Posterior cingulate gyrus (tissue), 11 donors: ENCODE measurements around the gene ST6GAL2.

Experiments
- DNase-seq, 10 donors: peaks; one replicate each; pipeline versions ENCODE4 v3.0.0 to v3.0.0-alpha.2; 2020 to 2021; ENCODE audit warnings: mixed read lengths in 3 of 10
- intact Hi-C: fragments of 100-400 bp; cut with DNase I; formaldehyde crosslinking; loops from one replicate; pipeline ENCODE4 v1.15.1; 2023

Gene ST6GAL2

DNA sequence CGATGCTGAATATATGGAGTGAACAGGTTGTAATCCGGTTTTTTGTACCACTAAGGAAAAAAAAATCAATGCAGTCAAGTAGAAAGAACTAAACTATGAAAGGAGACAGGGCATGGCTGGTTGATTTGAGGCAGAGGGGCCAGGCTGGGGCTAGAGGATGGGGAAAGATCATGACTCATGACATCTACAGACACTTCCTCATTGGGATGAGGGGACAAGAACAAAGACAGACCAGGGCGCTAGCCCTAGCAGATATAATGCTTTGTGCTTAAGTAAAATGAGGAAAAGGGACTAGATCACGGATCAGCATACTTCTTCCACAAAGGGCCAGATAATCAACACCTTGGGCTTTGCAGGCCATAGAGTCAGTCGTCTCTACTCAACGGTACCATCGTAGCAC lies 55.8 kb downstream of the ST6GAL2 start:
- intact Hi-C loops = no loop called here
- no peak for DNase-seq

DNA sequence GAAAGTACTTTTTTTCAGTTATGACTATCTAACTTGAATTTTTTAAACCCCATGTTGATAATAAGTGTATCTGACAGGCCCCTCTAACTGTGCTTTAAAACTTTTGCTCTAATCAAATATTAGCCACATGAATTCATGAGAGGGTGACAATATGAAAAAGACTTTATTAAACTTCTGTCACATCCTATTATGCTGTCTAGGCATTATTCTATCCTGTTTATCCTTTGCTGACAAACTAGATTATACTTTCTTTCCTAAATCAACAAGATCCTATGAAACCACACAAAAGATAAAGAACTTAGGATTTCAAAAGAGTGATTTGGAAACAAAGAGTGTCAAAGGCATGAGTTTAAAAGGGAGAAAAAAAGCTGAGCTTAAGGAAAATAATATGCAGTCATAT lies 57.8 kb downstream of the ST6GAL2 start:
- intact Hi-C loops = no loop called here
- DNase-seq = no peak

DNA sequence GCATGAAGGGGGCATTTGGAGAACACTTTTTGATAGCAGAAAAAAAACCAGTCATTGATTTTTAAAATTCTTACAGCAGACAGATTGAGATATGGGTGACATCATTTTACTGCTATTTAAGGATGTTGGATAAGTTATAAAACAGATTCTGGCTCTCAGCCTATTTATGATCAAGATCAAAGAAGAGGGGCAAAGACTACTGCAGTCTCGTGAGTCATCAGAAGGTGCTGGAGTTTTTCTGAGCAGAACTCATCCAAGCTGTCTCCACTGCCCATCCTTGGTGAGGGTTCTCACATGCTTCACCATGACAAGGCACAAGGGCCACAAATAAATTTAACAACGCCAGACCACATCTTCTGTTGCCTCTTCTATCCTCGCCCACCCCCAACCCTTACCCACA lies 58.8 kb downstream of the ST6GAL2 start:
- intact Hi-C loops = no loop called here
- DNase-seq = no peak

DNA sequence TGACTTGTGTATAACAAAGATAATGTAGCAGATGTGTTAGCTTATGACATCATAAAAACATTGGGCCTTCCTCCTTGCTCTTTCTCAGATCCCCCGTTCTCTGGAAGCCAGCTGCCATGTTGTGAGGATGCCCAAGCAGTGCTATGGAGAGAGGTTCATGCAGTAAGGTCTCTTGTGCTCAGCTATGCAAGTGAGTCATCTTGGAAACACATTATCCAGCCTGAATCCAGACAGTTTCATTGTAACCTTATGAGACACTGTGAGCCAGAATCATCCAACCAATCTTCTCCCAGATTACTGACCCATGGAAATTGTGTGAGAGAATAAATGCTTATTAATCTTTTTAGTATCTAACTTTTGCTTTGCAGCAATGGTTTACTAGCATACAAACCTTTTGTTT lies 60.8 kb downstream of the ST6GAL2 start:
- intact Hi-C loops = no loop called here
- DNase-seq = no peak

DNA sequence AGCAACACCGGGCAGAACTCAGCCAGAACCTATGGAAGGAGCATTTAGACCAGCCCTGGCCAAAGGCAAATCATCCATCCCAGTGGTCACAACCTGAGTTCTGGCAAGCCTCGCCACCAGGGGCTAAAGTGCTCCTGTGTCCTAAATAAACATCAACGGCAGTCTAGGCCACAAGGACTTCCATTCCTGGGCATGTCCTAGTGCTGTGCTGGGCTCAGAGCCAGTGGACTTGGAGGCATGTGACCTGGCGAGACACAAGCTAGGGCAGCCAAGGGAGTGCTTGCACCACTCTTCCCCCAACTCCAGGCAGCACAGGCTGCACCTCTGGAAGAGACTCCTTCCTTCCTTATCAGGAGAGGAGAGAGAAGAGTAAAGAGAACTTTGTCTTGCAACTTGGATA lies 69.0 kb downstream of the ST6GAL2 start:
- intact Hi-C loops = no loop called here
- DNase-seq = peak in 4 of 10 donors; percentile 27 to 85 (median 56)

DNA sequence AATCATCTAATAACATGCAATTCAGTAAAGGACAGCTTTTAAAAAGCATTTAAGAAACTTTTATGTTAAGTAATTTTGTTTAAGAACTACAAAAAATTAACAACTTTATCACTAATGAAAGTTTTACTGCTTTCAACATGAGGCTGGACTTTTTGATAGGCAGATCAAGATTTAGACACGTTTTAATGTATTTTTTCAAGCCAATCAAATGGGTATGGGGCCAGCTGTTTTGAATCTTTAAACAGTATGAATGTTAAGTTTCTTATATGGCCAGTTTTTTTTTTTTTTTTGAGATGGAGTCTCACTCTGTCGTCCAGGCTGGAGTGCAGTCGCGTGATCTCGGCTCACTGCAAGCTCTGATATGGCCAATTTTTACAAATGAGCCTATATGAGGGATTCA lies 73.1 kb downstream of the ST6GAL2 start:
- DNase-seq = no peak
- intact Hi-C loops = no loop called here

DNA sequence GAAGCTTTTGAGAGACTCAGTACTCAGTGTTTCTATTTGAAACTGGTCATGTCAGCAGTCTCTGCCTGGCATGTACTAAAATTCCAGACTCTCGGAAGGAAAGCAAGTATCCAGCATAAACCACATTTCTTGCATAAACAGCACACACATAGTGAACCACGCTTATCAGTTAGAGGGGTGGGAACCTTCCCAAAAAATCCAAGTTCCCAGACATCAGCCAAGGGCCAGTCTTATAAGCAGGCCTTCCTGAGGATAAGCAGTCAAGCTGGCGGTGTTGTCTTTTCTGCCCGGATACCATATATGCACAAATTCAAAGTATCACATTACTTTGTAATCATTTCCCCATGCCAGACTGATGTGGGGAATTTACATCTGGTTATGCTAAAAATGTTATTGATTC lies 73.6 kb downstream of the ST6GAL2 start:
- intact Hi-C loops = no loop called here
- DNase-seq = no peak

DNA sequence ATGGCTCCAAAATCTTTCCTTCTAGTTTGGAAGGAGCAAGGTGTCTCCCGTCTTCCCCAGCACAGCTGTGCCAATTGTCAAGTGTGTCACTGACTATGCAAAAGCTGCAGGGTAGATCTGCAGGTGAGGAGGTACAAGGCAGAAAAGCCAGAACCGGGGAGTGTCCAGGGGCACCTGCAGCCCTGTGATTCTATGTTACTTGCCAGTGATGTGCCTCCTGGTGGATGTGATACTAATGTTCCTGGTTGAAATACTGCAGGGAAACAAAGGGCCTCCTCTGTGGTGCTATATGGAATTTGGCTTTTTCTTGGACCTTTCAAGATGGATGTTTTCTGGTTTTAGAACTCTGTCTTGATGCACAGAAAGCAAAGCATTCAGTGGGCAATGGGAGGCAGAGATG lies 80.3 kb downstream of the ST6GAL2 start:
- intact Hi-C loops = no loop called here

DNA sequence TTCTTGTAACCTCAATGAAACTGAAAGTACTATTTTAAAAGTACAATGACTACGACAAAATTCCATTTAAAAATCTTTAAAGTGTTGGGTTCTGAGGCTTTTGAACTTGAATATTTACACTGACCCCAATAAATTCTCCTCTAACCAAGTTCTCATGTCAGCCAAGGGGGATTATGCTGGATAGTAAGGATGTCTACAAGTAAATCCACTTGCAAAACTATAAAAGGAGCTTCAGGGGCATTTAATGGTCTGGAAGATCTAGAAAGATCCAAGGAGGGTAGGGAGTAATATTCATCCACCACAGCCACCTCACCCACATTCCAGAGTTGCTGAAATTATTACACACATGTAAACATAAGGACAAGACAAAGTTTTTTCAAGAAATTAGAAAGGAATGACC lies 81.8 kb downstream of the ST6GAL2 start:
- no peak for DNase-seq
- intact Hi-C loops = no loop called here

More for the DNA sequence above, 80.3 kb downstream of the ST6GAL2 start:
- DNase-seq = no peak

DNA sequence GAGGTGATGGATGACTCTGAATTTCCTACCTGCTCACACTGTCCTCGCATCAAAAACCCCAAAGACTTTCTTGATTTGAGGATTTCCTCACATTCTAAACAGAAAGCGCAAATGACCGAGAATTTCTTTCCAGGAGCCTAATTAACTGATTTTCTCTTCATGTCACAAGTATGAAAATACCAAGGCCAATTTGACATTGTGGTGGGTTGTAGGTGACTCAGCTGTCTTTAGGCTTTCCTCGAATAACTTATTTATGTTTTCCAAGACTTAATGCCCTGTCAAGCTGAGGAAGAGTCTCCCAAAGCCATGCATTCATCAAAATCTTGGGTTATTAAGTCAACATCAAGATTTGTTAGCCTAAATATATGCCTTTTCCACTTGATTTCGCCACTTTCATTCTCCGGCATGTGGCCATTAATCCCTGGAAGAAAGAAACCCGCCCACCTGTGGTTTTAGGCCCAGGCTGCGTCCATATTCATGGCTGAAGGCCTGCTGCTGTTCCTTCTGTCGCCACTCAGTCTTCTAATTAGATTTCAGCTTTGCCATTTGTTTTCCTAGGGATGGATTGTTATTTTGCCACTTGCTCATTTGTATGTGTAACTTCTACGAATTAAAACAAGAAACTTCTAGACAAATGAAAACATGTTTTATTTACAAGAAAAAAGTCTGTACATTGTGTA lies 84.9 kb downstream of the ST6GAL2 start:
- no peak for DNase-seq
- intact Hi-C loops = no loop called here

DNA sequence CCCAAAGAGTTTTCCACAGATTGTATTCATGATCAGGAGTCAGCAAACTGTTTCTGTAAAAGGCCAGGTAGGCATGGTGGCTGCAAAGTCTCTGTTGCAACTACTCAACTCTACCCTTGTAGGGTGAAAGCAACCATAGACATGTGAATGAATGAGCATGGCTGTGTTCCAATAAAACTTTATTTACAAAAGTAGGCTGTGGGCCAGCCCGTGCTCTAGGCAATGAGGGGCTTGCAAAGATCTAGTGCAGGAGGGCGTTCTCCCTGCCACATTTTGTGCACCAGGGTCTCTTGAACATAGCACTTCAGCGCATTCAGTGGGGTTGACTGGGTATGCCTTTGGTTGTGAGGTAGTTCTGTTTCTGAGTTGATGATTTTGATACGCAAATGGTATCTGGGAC lies 85.8 kb downstream of the ST6GAL2 start:
- peak in 1 of 10 donors; percentile 51 for DNase-seq
- intact Hi-C loops = no loop called here

DNA sequence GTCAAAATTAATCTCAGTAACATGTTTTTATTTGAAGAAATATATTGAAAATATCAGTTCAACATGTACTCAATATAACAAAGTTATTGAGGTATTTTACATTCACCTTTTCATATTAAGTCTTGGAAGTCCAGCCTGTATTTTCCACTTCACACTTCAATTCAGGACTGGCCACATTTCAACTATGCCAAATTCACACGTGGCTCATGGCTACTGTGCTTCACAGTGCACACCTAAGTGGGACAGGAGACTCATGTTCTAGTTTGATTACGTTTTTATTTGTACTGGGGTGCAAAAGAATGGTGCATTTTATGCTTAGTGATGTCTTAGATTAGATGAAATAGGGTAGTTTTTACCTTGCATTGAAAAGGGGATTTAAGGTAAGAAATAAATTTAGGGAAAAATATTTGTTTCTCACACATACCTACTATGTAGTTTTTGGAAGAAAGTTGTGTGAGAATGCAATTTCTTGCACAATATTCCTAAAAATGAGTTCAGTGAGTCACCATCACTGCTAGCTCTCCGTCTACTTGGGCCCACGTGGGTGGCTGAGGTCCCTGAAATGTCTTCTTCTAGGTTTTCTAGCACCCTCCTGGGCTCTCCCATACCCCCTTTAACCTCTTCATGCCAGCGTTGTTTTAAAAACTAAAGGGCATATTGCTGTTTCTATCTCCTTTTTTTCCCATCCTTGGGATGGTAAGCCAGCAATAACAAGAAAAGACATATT lies 87.0 kb downstream of the ST6GAL2 start:
- intact Hi-C loops = no loop called here
- DNase-seq = no peak

DNA sequence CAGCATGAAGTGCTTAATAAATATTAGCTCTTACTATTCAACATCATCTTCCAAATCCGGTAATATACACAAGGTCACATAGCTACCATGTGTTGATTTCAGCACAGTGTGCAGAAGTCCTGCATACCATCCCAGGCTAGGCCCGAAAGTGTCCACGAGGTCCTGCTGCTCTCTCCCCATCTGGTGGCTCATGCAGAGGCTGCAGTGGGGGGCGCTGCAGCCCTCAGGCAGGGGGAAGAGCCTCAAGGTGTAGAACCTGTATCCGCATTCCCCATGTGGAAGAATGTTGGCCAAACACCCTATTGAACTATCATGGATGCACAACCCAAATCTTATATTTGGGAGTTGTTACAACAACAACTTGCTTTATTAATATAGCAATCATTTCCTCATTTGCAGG lies 88.5 kb downstream of the ST6GAL2 start:
- DNase-seq = no peak
- intact Hi-C loops = no loop called here

DNA sequence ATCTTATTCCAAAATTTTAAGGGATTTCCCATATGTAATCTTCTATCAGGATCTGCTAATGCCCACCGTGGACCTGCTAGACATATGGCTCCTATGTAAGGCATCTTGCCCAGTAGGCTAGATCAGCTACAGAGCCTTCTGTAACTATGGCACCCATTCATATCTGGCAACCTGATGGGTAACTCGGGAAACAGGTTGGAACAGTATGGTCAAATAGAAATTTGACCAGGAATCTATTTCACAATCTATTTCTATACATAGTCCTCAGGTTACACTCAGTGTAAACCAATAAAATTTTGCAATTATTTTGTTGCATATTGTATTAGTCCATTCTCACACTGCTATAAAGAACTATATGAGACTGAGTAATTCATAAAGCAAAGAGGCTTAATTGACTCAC lies 93.3 kb downstream of the ST6GAL2 start:
- intact Hi-C loops = no loop called here
- DNase-seq = no peak

DNA sequence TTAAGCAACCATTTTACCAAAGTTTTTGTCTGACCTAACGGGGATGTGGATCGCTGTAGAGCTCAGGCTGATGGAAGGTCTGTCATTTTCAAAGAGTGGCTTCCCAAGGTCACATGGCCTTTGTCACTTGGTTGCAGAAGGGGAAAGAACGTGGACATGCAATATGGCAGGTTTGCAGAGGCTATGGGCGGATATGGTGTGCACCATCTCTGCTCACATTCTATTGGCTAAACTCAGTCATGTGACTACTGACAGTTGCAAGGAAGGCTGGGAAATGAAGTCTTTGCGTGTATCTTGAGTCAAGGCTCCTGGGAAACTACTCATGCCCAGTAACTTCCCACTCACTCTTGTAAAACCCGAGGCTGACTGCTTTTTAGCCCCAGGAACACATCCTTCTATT lies 96.8 kb downstream of the ST6GAL2 start:
- intact Hi-C loops = no loop called here
- DNase-seq = no peak

DNA sequence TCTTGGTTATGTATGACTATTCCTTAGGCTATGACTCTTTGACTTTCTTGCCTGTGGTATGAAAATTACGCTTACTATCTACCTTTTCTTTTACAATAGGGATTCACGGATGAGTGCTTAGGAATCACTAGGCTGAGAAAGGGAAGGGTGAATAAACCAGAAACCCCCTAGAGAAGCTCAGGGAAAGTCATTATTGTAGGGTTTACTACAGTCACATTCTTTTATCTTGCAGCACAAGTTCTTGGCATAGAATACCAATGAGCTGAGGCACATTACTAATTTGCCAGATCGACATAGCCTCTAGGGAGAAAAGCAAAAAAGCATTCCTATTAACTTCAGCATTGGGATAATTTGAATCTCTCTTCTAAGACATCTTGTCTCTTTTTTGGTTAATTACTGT lies 103.3 kb downstream of the ST6GAL2 start:
- DNase-seq = no peak
- intact Hi-C loops = no loop called here

DNA sequence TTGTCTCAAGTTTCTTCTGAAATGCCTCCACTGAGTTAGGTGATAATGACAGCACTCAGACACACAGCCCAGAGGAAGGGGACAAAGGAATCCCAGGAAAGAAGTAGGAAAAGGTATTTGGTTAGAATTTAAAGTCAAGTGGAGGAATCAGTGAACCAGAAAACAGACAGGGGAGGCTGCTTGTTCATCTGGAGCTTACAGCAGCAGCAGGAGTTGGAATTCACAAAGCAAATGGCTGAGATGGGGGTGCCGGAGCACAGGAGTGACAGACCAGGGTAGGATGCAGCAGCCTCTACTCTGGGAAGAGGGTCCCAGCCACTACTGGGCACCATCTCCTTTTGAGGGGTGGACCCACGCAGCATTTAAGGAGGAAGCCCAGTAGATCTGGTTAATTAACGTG lies 104.8 kb downstream of the ST6GAL2 start:
- intact Hi-C loops = no loop called here
- DNase-seq = no peak

DNA sequence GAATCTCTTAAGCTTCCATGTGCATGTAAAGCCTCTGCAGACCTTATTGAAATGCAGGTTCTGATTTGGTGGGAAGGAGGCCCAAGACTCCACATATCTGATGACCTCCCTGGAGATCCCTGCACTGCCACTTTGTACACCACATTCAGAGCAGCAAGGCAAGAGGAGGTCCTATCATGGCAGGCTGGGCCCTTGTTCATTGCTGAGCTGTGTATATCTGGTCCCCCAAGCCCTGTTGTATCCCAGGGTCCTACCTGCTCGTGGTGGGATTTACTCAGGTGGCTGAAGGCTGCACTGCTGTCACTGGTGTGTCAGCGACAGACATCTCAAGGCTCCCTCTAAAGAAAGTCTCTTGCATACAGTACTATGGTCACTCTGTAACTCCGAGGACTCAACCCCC lies 114.2 kb downstream of the ST6GAL2 start:
- intact Hi-C loops = no loop called here
- DNase-seq = no peak

DNA sequence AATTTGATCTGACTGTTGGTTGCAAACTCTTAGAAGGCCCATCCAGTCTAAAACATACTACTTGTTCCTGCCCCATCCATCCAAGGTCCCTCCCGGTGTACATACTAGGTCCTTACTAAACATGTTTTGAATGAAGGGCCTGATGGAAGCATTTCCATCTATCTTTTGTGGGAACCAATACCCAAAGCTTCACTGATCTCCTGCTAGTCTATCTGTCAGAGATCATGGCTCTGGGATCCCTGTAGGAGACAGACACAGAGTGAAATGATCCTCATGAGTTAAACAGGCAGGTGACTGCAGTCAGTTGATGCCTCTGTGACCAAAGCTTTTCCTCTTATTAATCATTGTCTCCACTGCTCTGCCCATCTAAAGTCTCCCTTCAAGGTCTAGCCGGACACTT lies 115.0 kb downstream of the ST6GAL2 start:
- DNase-seq = no peak
- intact Hi-C loops = no loop called here

DNA sequence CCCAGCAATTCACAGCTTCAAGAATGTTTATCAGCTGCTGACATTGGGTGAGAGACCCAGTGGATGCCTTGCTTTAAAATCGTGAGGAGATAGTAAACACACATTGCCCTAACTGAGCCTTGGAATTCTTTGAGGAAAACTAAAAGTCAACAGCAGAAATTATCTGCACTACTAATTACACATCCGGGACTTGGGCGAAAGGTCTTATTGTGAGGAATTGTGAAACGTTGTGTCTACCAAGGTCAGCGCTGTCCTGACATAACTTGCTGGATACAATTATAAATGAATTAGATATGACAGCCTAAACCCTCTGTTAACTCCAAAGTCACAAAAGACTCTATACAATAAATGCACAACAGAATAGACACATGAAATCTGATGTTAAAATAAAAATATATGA lies 121.4 kb downstream of the ST6GAL2 start:
- intact Hi-C loops = no loop called here
- DNase-seq = no peak

DNA sequence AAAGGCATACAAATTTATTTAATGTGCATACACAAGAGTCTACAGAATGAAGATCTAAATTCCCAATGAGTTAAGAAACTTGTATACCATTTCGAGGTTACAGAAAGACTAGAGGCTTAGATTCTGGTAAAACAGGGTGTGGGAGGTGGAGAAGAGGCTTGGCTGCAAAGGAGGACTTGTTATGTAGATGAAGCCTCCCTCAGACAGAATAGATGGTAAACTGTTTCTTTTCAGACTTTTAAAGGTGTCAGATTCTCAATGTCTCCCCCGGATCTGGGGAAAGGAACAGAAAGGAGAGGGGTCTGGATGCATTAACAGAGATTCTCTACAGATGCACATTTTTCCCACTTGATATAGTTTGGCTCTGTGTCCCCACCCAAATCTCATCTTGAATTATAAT lies 126.0 kb downstream of the ST6GAL2 start:
- intact Hi-C loops = no loop called here

DNA sequence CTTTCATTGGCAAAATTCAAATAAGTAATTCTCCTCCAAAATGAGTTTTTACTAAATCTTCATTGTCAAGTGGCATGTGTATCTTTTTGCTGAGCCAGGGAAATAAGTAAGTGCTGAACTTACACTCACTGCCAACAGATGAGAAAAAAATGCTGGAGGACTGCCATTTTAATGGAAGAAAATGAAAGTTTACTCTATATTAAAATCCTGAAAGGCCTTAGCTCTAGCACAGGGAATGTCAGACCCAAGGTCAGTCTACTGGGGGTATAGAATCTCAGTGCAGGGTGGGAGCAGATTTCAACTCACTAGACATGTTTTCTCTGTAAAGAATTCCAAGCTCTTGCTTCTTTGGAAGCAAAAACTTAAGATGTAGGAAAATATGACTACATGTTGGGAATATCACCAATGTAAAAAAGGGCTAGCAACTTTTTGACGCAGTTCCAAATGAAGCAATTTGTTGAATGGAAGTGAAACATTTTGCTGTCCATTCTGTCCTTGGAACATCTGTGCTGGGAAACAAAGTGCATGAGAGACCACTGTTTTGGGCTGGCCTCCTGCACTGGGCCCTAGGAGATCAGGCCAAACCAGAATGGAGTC lies 127.0 kb downstream of the ST6GAL2 start:
- no peak for DNase-seq
- intact Hi-C loops = no loop called here

More for the DNA sequence above, 126.0 kb downstream of the ST6GAL2 start:
- DNase-seq = no peak
